Sigmoid colon (tissue), 3 donors: Measurements from ENCODE around the gene PSMC6.

ENCODE experiments used
- POLR2A ChIP-seq, 2 donors: fragments of 450-650 bp; IDR thresholded peaks; one replicate each; pipeline ENCODE4 v1.6.1; 2016; ENCODE audit warnings: antibody characterized with exemption in 2 of 2, mild to moderate bottlenecking in 2 of 2, moderate library complexity in 2 of 2
- TF ChIP-seq, protein P1 (sequence below), 4 experiments: fragments of 450-650 bp in 3 of 4; fragments of 200-600 bp in 1 of 4; IDR thresholded peaks; one replicate each; pipeline ENCODE4 v1.5.1; 2016 to 2019; ENCODE audit warnings: antibody characterized with exemption in 4 of 4, mild to moderate bottlenecking in 3 of 4, moderate library complexity in 2 of 4

- TF ChIP-seq, protein P1, sequence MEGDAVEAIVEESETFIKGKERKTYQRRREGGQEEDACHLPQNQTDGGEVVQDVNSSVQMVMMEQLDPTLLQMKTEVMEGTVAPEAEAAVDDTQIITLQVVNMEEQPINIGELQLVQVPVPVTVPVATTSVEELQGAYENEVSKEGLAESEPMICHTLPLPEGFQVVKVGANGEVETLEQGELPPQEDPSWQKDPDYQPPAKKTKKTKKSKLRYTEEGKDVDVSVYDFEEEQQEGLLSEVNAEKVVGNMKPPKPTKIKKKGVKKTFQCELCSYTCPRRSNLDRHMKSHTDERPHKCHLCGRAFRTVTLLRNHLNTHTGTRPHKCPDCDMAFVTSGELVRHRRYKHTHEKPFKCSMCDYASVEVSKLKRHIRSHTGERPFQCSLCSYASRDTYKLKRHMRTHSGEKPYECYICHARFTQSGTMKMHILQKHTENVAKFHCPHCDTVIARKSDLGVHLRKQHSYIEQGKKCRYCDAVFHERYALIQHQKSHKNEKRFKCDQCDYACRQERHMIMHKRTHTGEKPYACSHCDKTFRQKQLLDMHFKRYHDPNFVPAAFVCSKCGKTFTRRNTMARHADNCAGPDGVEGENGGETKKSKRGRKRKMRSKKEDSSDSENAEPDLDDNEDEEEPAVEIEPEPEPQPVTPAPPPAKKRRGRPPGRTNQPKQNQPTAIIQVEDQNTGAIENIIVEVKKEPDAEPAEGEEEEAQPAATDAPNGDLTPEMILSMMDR (IDR thresholded peaks at IDR 0.05), result no peak
- TF ChIP-seq POLR2A (IDR thresholded peaks at IDR 0.05), result no peak
These were observed 23.7 kb downstream of the PSMC6 start for GRCh38 chr14:52730709-52731111.
